SK-N-SH (cell line): ENCODE results near the gene ADCY4. TPM values are rescaled to one million over a fixed set of nuclear protein-coding genes. Genes with fewer than 3 reads are reported as not detected.
A peak's percentile ranks its signal among the peaks of the same experiment; 100 is the strongest.

Experiments used
- CHD2 ChIP-seq: fragments of 150-350 bp; IDR thresholded peaks from 2 replicates; pipeline ENCODE4 v1.6.1; 2018; ENCODE audit warnings: low read length; ENCODE audit not compliant: partially characterized antibody
- ELF1 ChIP-seq: IDR thresholded peaks from 2 replicates; pipeline ENCODE4 v1.4.0; 2012
- EZH2phosphoT487 ChIP-seq: fragments of 200-600 bp; sonication (generic); IDR thresholded peaks from 2 replicates; pipeline ENCODE4 v1.6.1; 2017; ENCODE audit warnings: low read depth, mixed run types, mild to moderate bottlenecking, antibody characterized with exemption, moderate library complexity, borderline replicate concordance
- FOSL2 ChIP-seq: IDR thresholded peaks from 2 replicates; pipeline ENCODE4 v1.4.0; 2012; ENCODE audit warnings: low read depth, mild to moderate bottlenecking, moderate library complexity, borderline replicate concordance
- FOXJ3 ChIP-seq: sonication (generic); formaldehyde crosslinking; IDR thresholded peaks from 2 replicates; pipeline ENCODE4 v1.5.1; 2020; ENCODE audit warnings: mild to moderate bottlenecking, missing genetic modification reagents
- FOXM1 ChIP-seq: IDR thresholded peaks from 2 replicates; pipeline ENCODE4 v1.4.0; 2012; ENCODE audit warnings: low read depth, mild to moderate bottlenecking
- GABPA ChIP-seq: IDR thresholded peaks from 2 replicates; pipeline ENCODE4 v1.4.0; 2012; ENCODE audit warnings: low read depth, mild to moderate bottlenecking
- PBX3 ChIP-seq: IDR thresholded peaks from 2 replicates; pipeline ENCODE4; 2012
- REST ChIP-seq: IDR thresholded peaks from 2 replicates; pipeline ENCODE4 v1.6.1; 2012; ENCODE audit warnings: mild to moderate bottlenecking, low read depth, low read length, moderate library complexity
- RXRA ChIP-seq: IDR thresholded peaks from 2 replicates; pipeline ENCODE4 v1.4.0; 2012; ENCODE audit warnings: low read depth, mild to moderate bottlenecking, borderline replicate concordance
- SMC3 ChIP-seq: IDR thresholded peaks from 2 replicates; pipeline ENCODE4 v1.6.1; 2012; ENCODE audit warnings: low read depth, low read length, improper control_type of control experiment
- TAF1 ChIP-seq: IDR thresholded peaks from 2 replicates; pipeline ENCODE4 v1.6.1; 2012; ENCODE audit warnings: low read depth, mild to moderate bottlenecking, low read length, moderate library complexity, borderline replicate concordance
- USF1 ChIP-seq: IDR thresholded peaks from 2 replicates; pipeline ENCODE4 v1.4.0; 2012; ENCODE audit warnings: low read depth, borderline replicate concordance
- ZBTB33 ChIP-seq: IDR thresholded peaks from 2 replicates; pipeline ENCODE4 v1.4.0; 2012; ENCODE audit warnings: low read depth, borderline replicate concordance
- polyA plus RNA-seq, 3 experiments: library from polyadenylated mRNA; depleted of rRNA; stranded (reverse); fragments of >200 nt; gene quantifications; 2 replicates each; pipeline ENCODE4 v1.2.3, GENCODE V29; 2012

The ADCY4 gene
- polyA plus RNA-seq, 1 of the 3 experiments (the other 2 are of a cell fraction) = 0.08 TPM

- TF ChIP-seq ZBTB33 = no peak
- TF ChIP-seq FOXJ3 (CRISPR knock-in tag) = no peak
- no peak for TF ChIP-seq EZH2phosphoT487
- TF ChIP-seq USF1 = 0 out of 2 replicates have a peak, but pooled peaks have one; percentile 31
- TF ChIP-seq ELF1 = no peak
- TF ChIP-seq FOXM1 = 0 out of 2 replicates have a peak, but pooled peaks have one; percentile 28
- no peak for TF ChIP-seq REST
- TF ChIP-seq CHD2 = peak; percentile 17
- no peak for TF ChIP-seq GABPA
- TF ChIP-seq RXRA = no peak; the same call in 1 of the 2 replicates
- no peak for TF ChIP-seq FOSL2
- TF ChIP-seq TAF1 = peak; percentile 52
- no peak for TF ChIP-seq SMC3
- TF ChIP-seq PBX3 = no peak
- TF ChIP-seq, all 33 proteins: peak for 14
These were observed 32.0 kb upstream of the ADCY4 start (continued) for GRCh38 chr14:24366721-24367513.
